ENCODE data around the gene CCDC93.

DNA sequence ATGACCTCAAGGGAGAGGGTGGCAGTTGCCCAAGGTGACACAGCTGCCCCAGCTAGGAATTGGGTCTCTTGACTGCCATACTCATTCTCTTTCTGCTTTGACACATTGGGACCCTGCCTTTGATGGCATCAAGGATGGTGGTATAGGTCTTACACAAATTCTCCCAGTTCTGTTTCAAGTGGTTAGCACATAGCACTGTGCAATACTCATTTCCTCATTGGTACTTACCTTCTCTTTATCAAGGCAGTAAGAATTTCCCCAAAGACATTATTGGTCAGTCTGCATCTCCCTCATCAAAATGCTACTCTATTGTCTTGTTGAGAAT lies 35.9 kb upstream of the CCDC93 start:
- TF ChIP-seq CTCF (IDR thresholded peaks at IDR 0.05): no peak
- no peak for TF ChIP-seq POLR2A (IDR thresholded peaks at IDR 0.05)
